ENCODE results near the gene DICER1. TPM values are rescaled to one million over a fixed set of nuclear protein-coding genes. Genes with fewer than 3 reads are reported as not detected.

The DICER1 gene
- total RNA-seq, 1 donor from 2014 or later: 69.6 TPM

DNA sequence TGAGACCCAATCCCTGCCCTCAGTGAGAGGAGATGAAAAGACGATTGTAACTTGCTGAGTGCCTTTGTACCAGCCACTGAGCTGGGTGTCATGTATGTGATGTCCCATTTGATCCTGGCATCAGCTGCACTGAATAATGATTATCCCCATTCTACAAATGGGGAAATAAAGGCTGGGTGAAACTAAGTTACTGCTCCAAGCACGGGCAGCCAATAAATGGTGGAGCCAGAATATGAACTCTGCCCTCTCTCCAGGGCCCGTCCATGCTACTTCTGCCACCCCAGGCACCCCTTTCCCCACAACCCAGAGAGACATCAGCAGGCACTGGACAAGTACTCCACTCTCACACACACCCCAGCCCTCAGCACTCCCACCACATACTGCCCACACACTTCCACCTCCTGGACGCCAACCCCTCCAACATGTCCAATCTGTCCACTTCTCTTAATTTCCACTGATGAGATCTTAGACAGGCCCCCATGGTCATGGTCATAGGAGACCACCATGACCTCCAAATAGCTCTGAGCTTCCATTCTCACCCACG lies 115.8 kb downstream of the DICER1 start:
- Mint-ChIP-seq H3K27me3 (peaks cover 23% of the 10 kb centered on the region), H3K27ac (no peak overlapping the region), H3K4me3 (no peak overlapping the region), H3K36me3 (ENCODE audit: low read depth) (no peaks in the 10 kb centered on the region), H3K9me3 (no peaks in the 10 kb centered on the region), H3K4me1 (no peaks in the 10 kb centered on the region)
- POLR2A ChIA-PET: no interaction called here
- no peak for ATAC-seq (ENCODE audit: low read depth)
- TF ChIP-seq, protein P1, sequence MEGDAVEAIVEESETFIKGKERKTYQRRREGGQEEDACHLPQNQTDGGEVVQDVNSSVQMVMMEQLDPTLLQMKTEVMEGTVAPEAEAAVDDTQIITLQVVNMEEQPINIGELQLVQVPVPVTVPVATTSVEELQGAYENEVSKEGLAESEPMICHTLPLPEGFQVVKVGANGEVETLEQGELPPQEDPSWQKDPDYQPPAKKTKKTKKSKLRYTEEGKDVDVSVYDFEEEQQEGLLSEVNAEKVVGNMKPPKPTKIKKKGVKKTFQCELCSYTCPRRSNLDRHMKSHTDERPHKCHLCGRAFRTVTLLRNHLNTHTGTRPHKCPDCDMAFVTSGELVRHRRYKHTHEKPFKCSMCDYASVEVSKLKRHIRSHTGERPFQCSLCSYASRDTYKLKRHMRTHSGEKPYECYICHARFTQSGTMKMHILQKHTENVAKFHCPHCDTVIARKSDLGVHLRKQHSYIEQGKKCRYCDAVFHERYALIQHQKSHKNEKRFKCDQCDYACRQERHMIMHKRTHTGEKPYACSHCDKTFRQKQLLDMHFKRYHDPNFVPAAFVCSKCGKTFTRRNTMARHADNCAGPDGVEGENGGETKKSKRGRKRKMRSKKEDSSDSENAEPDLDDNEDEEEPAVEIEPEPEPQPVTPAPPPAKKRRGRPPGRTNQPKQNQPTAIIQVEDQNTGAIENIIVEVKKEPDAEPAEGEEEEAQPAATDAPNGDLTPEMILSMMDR (IDR thresholded peaks at IDR 0.05): no peak
- CTCF ChIA-PET: no interaction called here
- DNase-seq: no peak
- intact Hi-C loops (cut with micrococcal nuclease): no loop called here

DNA sequence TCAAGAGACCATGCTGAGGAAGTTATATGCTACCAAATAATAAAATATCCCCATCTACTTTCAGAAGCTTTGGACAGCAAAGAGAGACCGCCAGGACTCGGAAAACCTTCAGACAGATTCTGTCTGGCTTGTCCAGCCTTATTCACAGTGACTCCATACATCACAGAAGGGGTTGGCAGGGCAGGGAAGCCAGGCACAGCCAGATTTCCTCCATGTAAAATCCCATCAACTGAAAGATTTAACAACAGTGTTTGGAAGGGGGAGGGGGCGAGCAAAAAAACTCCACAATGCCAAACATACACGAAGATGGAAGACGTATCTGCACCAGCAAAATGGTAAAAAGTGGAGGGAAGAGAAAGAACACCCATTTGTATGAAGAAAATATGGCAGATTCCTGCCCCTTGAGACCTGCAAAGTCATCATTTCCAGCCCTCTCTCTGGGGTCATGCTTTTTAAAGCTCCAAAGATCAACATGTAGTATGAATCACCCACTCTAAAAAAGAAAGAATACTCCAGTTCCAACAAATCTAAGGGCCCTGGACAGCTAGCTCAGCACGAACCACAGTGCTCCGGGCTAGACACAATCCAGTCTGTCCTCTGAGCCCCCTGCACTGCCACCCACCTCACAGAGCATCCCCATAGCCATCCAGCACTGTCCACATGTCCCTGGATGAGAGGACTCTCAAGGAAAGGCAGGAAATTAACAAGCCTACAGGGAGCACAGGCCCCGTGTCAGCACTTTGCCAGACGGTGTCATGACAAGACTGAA lies 116.4 kb downstream of the DICER1 start:
- TF ChIP-seq, protein P1 (IDR thresholded peaks at IDR 0.05): no peak
- H3K27ac Mint-ChIP-seq: no peak overlapping the region

DNA sequence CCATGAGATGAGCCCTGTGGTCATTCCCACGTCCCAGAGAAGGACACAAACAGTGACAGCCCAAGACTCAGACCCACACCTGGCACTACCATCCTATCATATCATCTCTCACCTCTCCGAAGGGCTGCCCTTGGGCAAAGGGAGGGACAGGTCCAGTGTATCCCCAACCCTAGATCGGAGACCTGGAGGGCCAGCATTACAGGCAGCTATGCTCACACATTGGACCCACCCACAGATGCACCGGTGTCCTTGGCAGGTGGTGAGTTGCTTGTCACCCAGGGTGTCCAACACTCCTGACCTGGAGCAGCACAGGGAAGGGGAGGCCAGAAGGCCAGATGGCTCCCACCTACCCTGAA lies 117.4 kb downstream of the DICER1 start:
- CTCF ChIA-PET: no interaction called here
- intact Hi-C loops (cut with micrococcal nuclease): no loop called here
- Mint-ChIP-seq H3K27me3 (peaks cover 20% of the 10 kb centered on the region), H3K27ac (no peak overlapping the region), H3K4me3 (no peak overlapping the region), H3K36me3 (ENCODE audit: low read depth) (no peaks in the 10 kb centered on the region), H3K9me3 (no peaks in the 10 kb centered on the region), H3K4me1 (no peaks in the 10 kb centered on the region)
- no peak for ATAC-seq (ENCODE audit: low read depth)
- TF ChIP-seq, protein P1 (IDR thresholded peaks at IDR 0.05): no peak
- no peak for DNase-seq
- POLR2A ChIA-PET: no interaction called here

More for the DNA sequence above, 116.4 kb downstream of the DICER1 start:
- POLR2A ChIA-PET: no interaction called here
- DNase-seq: no peak
- Mint-ChIP-seq H3K4me1 (no peaks in the 10 kb centered on the region), H3K4me3 (no peak overlapping the region), H3K27me3 (peaks cover 23% of the 10 kb centered on the region), H3K9me3 (no peaks in the 10 kb centered on the region), H3K36me3 (ENCODE audit: low read depth) (no peaks in the 10 kb centered on the region)
- intact Hi-C loops (cut with micrococcal nuclease): no loop called here
- ATAC-seq (ENCODE audit: low read depth): no peak
- CTCF ChIA-PET: no interaction called here

DNA sequence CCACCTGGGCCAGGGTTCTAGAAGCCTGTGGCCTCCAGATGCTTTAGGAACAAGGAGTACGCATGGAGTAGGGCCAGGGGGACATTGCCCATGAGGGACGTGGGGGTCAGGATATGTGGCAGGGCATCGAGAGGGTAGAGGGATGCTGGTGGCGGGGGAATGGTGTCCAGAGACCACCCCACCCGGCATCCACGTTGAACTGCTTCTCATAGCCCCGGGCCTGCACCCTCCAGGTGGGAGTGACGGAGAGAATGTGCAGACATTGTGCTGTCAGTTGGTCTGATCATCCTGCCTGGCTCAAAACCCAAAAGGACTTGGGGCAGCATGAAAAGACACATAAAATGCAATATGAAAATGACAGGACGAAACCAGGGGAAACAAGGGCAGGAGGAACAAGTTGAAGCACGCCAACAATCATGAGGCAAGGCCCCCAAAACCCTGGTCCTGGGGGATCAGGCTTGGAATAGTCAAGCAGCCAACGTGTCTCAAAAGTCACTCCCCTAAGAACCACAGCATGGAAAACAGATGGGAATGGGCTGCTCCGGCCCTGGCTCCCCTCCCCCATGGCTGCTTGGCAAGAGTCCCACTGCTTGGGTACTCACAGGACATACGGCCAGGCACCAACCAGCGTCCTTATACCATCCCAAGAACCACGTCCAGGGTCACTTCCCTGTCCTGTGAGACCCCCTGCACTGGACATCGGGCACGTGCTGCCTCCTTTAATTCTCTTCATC lies 117.9 kb downstream of the DICER1 start:
- Mint-ChIP-seq H3K27ac (no peak overlapping the region), H3K4me3 (no peak overlapping the region), H3K27me3 (peaks cover 18% of the 10 kb centered on the region), H3K4me1 (no peaks in the 10 kb centered on the region), H3K36me3 (ENCODE audit: low read depth) (no peaks in the 10 kb centered on the region), H3K9me3 (no peaks in the 10 kb centered on the region)
- ChIA-PET POLR2A (no interaction called here), CTCF (no interaction called here)
- intact Hi-C loops (cut with micrococcal nuclease): no loop called here
- TF ChIP-seq, protein P1 (IDR thresholded peaks at IDR 0.05): no peak
- ATAC-seq (ENCODE audit: low read depth) (no peak), DNase-seq (no peak)

DNA sequence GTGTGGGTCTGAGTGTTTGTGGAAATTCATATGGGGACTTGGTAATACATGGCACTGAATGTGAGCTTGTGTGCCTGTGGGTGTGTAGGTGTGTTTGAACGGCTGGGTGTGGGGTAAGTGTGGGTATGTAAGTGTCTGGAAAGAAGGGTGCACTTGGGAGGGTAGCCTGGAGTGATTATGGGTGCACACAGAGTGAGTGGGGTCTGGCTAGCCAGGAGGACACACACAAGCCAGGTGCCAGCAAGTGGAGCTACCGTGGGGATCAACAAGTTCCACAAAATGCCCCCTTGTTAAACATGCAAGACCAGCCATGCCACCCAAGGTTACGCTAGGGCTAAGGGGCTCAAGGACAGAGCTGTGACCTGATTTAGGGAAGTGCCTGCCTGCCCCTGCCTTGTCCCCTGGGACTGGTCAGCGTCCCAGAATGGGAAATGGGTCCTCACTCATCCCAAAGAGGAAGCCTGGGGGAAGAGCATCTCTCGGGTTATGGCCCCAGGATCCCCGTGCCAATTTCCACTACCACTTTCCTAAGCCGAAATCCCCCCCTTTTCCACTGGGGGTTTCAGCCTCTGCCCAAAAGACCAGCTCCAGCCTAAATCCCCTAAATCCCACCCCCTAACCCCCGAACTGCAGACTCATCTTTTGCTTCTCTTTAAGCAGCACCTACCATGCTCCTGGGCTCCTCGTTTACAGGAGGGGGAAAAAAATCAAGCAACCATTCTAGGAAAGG lies 118.6 kb downstream of the DICER1 start:
- Mint-ChIP-seq H3K27ac (no peak overlapping the region), H3K9me3 (no peaks in the 10 kb centered on the region), H3K4me3 (no peak overlapping the region), H3K4me1 (no peaks in the 10 kb centered on the region), H3K36me3 (ENCODE audit: low read depth) (no peaks in the 10 kb centered on the region), H3K27me3 (peaks cover 17% of the 10 kb centered on the region)
- POLR2A ChIA-PET: no interaction called here
- no peak for ATAC-seq (ENCODE audit: low read depth)
- TF ChIP-seq, protein P1 (IDR thresholded peaks at IDR 0.05): no peak
- intact Hi-C loops (cut with micrococcal nuclease): no loop called here
- DNase-seq: no peak
- CTCF ChIA-PET: no interaction called here

Measured in activated B cell treated with CpG ODN at 0.5 μM for 24 hours (primary cell).